OCI-LY1 (cell line): ENCODE data around the gene SPIRE2.

ENCODE experiments used
- H2AFZ ChIP-seq: fragments of 200-600 bp; sonication (generic), shearing (Covaris generic); 2 replicates; pipeline ENCODE4 v1.6.0; 2014; ENCODE audit warnings: antibody characterized with exemption, mild to moderate bottlenecking, low read length
- H3F3A ChIP-seq: fragments of 200-600 bp; sonication (generic), shearing (Covaris generic); 2 replicates; pipeline ENCODE4 v1.6.0; 2014; ENCODE audit warnings: mild to moderate bottlenecking, antibody characterized with exemption, low read length, moderate library complexity; ENCODE audit not compliant: insufficient read depth
- H3K27ac ChIP-seq: fragments of 200-600 bp; sonication (generic); 2 replicates; pipeline ENCODE4 v1.5.1; 2014; ENCODE audit warnings: low read length, mixed run types, mild to moderate bottlenecking, low read depth; ENCODE audit not compliant: poor library complexity, severe bottlenecking
- H3K27me3 ChIP-seq: fragments of 200-600 bp; sonication (generic); 2 replicates; pipeline ENCODE4 v1.6.0; 2014; ENCODE audit warnings: antibody characterized with exemption, mild to moderate bottlenecking, low read length, moderate library complexity; ENCODE audit not compliant: insufficient read depth
- H3K36me3 ChIP-seq: fragments of 200-600 bp; sonication (generic); 2 replicates; pipeline ENCODE4 v1.6.1; 2014; ENCODE audit warnings: mild to moderate bottlenecking, antibody characterized with exemption, low read length, moderate library complexity, mixed read lengths; ENCODE audit not compliant: insufficient read depth
- H3K4me1 ChIP-seq: fragments of 200-600 bp; sonication (generic); 2 replicates; pipeline ENCODE4 v1.5.1; 2014; ENCODE audit warnings: mild to moderate bottlenecking, low read length, moderate library complexity; ENCODE audit not compliant: insufficient read depth, severe bottlenecking
- H3K4me2 ChIP-seq: fragments of 200-600 bp; sonication (generic), shearing (Covaris generic); 2 replicates; pipeline ENCODE4 v1.6.1; 2014; ENCODE audit warnings: low read length
- H3K4me3 ChIP-seq: fragments of 200-600 bp; sonication (generic); 2 replicates; pipeline ENCODE4 v1.5.1; 2014; ENCODE audit warnings: low read length, low read depth, mild to moderate bottlenecking, mixed read lengths; ENCODE audit not compliant: poor library complexity, severe bottlenecking
- H3K79me2 ChIP-seq: fragments of 200-600 bp; shearing (Covaris generic); 2 replicates; pipeline ENCODE4 v1.6.1; 2016; ENCODE audit warnings: mixed run types, low read length, mixed read lengths; ENCODE audit not compliant: insufficient read depth
- H3K9ac ChIP-seq: fragments of 200-600 bp; sonication (generic), shearing (Covaris generic); 2 replicates; pipeline ENCODE4 v1.6.1; 2014; ENCODE audit warnings: mild to moderate bottlenecking, low read length, mixed read lengths
- H3K9me2 ChIP-seq: fragments of 200-600 bp; sonication (generic), shearing (Covaris generic); 2 replicates; pipeline ENCODE4 v1.6.1; 2014; ENCODE audit warnings: low read depth, mild to moderate bottlenecking, low read length, mixed read lengths
- H3K9me3 ChIP-seq: fragments of 200-600 bp; shearing (Covaris generic); 2 replicates; pipeline ENCODE4 v1.6.1; 2014; ENCODE audit warnings: low read length, mixed read lengths
- H4K20me1 ChIP-seq: fragments of 200-600 bp; sonication (generic), shearing (Covaris generic); 2 replicates; pipeline ENCODE4 v1.6.0; 2016; ENCODE audit warnings: mild to moderate bottlenecking, low read length; ENCODE audit not compliant: insufficient read depth
- EZH2 ChIP-seq: fragments of 200-600 bp; sonication (generic), shearing (Covaris generic); IDR thresholded peaks from 2 replicates; pipeline ENCODE4 v1.8.0; 2017; ENCODE audit warnings: borderline replicate concordance, mixed run types, mild to moderate bottlenecking, antibody characterized with exemption, low read length, moderate library complexity, mixed read lengths
- TF ChIP-seq, protein P1 (sequence below): fragments of 200-600 bp; sonication (generic), shearing (Covaris generic); IDR thresholded peaks from 2 replicates; pipeline ENCODE4 v1.5.1; 2017; ENCODE audit warnings: mild to moderate bottlenecking, antibody characterized with exemption, low read length, moderate library complexity, mixed read lengths

The SPIRE2 gene, protein sequence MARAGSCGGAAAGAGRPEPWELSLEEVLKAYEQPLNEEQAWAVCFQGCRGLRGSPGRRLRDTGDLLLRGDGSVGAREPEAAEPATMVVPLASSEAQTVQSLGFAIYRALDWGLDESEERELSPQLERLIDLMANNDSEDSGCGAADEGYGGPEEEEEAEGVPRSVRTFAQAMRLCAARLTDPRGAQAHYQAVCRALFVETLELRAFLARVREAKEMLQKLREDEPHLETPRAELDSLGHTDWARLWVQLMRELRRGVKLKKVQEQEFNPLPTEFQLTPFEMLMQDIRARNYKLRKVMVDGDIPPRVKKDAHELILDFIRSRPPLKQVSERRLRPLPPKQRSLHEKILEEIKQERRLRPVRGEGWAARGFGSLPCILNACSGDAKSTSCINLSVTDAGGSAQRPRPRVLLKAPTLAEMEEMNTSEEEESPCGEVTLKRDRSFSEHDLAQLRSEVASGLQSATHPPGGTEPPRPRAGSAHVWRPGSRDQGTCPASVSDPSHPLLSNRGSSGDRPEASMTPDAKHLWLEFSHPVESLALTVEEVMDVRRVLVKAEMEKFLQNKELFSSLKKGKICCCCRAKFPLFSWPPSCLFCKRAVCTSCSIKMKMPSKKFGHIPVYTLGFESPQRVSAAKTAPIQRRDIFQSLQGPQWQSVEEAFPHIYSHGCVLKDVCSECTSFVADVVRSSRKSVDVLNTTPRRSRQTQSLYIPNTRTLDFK

GRCh38 chr16:89828199-89828869 is at the start of gene SPIRE2:
Gene SPIRE2 (plus strand): TSS chr16:89828475. CDS start chr16:89828551, 76 bp downstream.
- no peaks in the 10 kb centered on the region for H3K36me3 ChIP-seq
- peak within 1 kb of the TSS; percentile 41; the same call in 1 of the 2 replicates for H3K9ac ChIP-seq
- TF ChIP-seq, protein P1, sequence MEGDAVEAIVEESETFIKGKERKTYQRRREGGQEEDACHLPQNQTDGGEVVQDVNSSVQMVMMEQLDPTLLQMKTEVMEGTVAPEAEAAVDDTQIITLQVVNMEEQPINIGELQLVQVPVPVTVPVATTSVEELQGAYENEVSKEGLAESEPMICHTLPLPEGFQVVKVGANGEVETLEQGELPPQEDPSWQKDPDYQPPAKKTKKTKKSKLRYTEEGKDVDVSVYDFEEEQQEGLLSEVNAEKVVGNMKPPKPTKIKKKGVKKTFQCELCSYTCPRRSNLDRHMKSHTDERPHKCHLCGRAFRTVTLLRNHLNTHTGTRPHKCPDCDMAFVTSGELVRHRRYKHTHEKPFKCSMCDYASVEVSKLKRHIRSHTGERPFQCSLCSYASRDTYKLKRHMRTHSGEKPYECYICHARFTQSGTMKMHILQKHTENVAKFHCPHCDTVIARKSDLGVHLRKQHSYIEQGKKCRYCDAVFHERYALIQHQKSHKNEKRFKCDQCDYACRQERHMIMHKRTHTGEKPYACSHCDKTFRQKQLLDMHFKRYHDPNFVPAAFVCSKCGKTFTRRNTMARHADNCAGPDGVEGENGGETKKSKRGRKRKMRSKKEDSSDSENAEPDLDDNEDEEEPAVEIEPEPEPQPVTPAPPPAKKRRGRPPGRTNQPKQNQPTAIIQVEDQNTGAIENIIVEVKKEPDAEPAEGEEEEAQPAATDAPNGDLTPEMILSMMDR = no peak
- TF ChIP-seq EZH2 = no peak
- peaks cover 13% of the 10 kb centered on the region for H3K4me1 ChIP-seq
- H4K20me1 ChIP-seq = no peaks in the 10 kb centered on the region
- H3K9me3 ChIP-seq = no peaks in the 10 kb centered on the region
- peak within 1 kb of the TSS; percentile 84 for H3K4me2 ChIP-seq
- no peaks in the 10 kb centered on the region for H3K9me2 ChIP-seq
- H2AFZ ChIP-seq = no peak within 1 kb of the TSS
- no peaks in the 10 kb centered on the region for H3K79me2 ChIP-seq
- H3K4me3 ChIP-seq = peak within 1 kb of the TSS; percentile 61
- H3F3A ChIP-seq = no peaks in the 10 kb centered on the region
- H3K27me3 ChIP-seq = no peaks in the 10 kb centered on the region; the same call in 1 of the 2 replicates
- H3K27ac ChIP-seq = no peak within 1 kb of the TSS

- no peak overlapping the region for H3K27ac ChIP-seq
Observed at GRCh38 chr16:89779231-89779908, 48.9 kb upstream of the SPIRE2 start.

DNA sequence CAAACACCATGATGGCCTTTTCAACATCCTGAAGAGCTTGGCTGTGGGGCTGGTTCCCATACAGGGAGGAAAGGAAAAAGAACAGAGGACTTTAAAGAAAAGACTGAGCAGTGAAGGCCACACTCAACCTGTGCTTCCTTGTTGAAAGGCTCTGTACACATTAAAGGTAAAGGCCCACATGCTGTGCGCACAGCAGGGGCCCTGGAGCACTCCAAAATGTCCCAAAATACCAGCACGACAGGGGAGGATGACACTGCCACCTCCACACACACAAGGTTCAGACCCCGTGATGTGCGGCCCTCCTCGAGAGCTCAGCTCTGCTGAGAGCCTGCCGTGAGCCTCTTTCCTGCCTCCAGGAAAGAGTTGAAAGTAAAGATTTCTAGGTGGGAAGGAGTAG is 48.4 kb upstream of the SPIRE2 start:
- no peaks in the 10 kb centered on the region for H3K27me3 ChIP-seq
- no peak overlapping the region for H2AFZ ChIP-seq
- H3K4me3 ChIP-seq = no peak overlapping the region
- H3K4me2 ChIP-seq = no peak overlapping the region
- H3K9me3 ChIP-seq = no peaks in the 10 kb centered on the region
- no peaks in the 10 kb centered on the region for H4K20me1 ChIP-seq
- peaks cover 89% of the 10 kb centered on the region for H3K36me3 ChIP-seq
- TF ChIP-seq, protein P1 = no peak
- no peak for TF ChIP-seq EZH2
- no peak overlapping the region for H3K9ac ChIP-seq
- H3K4me1 ChIP-seq = no peaks in the 10 kb centered on the region
- no peak overlapping the region for H3K27ac ChIP-seq
- no peaks in the 10 kb centered on the region for H3K79me2 ChIP-seq
- no peaks in the 10 kb centered on the region for H3K9me2 ChIP-seq
- no peaks in the 10 kb centered on the region for H3F3A ChIP-seq

More at GRCh38 chr16:89779231-89779908, 48.9 kb upstream of the SPIRE2 start:
- Histone ChIP-seq H3K27me3 (no peaks in the 10 kb centered on the region), H3K4me2 (no peak overlapping the region), H3K9ac (no peak overlapping the region), H3K9me2 (no peaks in the 10 kb centered on the region), H3K79me2 (no peaks in the 10 kb centered on the region), H3K9me3 (no peaks in the 10 kb centered on the region), H2AFZ (no peak overlapping the region), H3F3A (no peaks in the 10 kb centered on the region), H3K4me3 (no peak overlapping the region), H3K4me1 (no peaks in the 10 kb centered on the region), H4K20me1 (no peaks in the 10 kb centered on the region), H3K36me3 (peaks cover 88% of the 10 kb centered on the region)
- no peak for TF ChIP-seq EZH2
- TF ChIP-seq, protein P1 = no peak
